ENCODE data around the gene AUTS2.

The AUTS2 gene

DNA sequence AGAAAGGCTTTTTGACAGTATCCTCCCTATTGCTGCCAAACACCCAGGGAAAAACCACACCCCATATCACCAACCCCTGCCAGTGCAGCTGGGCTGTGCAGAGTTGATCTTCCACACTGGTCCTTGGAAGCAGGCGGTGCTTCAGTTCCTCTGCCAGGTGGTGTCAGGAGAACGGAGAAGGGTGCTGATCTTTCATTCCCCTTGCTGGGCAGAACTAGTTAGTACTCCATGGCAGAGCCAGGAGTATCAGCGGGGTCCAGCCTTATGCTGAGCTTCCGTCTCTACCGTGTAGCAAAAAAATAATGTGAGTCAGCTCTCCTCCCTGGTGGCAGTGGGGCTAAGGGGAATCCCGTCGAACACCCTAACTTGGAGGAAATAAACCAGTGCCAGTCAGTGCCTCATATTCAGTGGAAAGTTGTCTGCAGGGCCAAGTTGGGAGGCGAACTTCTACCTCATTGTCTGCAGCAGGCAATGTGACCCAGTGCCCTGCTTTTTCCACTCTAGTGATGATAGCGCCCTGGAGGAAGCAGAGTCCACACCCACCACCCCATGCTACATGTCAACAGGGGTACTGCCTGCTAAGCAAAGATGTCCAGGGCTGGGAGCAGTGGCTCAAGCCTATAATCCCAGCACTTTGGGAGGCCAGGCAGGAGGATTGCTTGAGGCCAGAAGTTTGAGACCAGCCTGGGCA lies 175.4 kb downstream of the AUTS2 start:
- Histone ChIP-seq H3K27ac (replicated peaks) (no peak overlapping the region), H3K4me3 (replicated peaks; ENCODE audit: insufficient read depth, low read length) (no peak overlapping the region), H3K27me3 (ENCODE audit: insufficient read depth, poor library complexity, severe bottlenecking) (no peaks in the 10 kb centered on the region)
- TF ChIP-seq GABPA (IDR thresholded peaks at IDR 0.05; ENCODE audit: low read depth) (no peak), POLR2AphosphoS5 (IDR thresholded peaks at IDR 0.05; ENCODE audit: low read depth) (no peak), SPI1 (IDR thresholded peaks at IDR 0.05; ENCODE audit: borderline replicate concordance, low read depth) (no peak)
- TF ChIP-seq, protein P1, sequence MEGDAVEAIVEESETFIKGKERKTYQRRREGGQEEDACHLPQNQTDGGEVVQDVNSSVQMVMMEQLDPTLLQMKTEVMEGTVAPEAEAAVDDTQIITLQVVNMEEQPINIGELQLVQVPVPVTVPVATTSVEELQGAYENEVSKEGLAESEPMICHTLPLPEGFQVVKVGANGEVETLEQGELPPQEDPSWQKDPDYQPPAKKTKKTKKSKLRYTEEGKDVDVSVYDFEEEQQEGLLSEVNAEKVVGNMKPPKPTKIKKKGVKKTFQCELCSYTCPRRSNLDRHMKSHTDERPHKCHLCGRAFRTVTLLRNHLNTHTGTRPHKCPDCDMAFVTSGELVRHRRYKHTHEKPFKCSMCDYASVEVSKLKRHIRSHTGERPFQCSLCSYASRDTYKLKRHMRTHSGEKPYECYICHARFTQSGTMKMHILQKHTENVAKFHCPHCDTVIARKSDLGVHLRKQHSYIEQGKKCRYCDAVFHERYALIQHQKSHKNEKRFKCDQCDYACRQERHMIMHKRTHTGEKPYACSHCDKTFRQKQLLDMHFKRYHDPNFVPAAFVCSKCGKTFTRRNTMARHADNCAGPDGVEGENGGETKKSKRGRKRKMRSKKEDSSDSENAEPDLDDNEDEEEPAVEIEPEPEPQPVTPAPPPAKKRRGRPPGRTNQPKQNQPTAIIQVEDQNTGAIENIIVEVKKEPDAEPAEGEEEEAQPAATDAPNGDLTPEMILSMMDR (IDR thresholded peaks at IDR 0.05; ENCODE audit: insufficient read depth, low read length): no peak
- TF ChIP-seq, protein P2, sequence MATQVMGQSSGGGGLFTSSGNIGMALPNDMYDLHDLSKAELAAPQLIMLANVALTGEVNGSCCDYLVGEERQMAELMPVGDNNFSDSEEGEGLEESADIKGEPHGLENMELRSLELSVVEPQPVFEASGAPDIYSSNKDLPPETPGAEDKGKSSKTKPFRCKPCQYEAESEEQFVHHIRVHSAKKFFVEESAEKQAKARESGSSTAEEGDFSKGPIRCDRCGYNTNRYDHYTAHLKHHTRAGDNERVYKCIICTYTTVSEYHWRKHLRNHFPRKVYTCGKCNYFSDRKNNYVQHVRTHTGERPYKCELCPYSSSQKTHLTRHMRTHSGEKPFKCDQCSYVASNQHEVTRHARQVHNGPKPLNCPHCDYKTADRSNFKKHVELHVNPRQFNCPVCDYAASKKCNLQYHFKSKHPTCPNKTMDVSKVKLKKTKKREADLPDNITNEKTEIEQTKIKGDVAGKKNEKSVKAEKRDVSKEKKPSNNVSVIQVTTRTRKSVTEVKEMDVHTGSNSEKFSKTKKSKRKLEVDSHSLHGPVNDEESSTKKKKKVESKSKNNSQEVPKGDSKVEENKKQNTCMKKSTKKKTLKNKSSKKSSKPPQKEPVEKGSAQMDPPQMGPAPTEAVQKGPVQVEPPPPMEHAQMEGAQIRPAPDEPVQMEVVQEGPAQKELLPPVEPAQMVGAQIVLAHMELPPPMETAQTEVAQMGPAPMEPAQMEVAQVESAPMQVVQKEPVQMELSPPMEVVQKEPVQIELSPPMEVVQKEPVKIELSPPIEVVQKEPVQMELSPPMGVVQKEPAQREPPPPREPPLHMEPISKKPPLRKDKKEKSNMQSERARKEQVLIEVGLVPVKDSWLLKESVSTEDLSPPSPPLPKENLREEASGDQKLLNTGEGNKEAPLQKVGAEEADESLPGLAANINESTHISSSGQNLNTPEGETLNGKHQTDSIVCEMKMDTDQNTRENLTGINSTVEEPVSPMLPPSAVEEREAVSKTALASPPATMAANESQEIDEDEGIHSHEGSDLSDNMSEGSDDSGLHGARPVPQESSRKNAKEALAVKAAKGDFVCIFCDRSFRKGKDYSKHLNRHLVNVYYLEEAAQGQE (IDR thresholded peaks at IDR 0.05; ENCODE audit: insufficient replicate concordance, low read depth): no peak
- no peak for DNase-seq (ENCODE audit: low read depth in 1 of 2, low spot score in 1 of 2)

DNA sequence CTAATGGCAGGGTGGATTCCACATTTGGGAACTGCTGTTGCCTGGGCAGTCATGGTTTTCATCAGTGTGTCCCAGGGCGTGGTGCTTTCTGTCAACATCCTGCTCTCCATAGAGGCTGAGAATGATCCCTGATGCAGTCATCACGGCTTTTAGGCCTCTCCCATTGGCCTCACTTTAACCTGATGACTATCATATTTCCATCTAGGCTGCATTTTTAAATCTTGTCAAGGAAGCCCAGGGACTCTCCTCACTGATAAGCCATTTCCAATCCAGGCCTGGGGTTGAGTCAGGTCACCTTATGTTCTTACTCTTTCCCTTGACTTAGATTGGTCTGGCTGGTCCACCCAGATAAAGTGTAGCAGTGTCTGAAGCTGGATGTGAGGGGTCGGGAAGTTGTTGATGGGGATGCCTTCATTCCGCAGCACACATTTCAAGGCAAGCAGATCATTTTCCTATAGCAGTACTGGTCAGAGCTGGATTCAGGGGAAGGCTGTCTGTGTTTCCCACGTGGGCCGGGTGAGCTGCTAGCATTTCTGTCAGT lies 177.0 kb downstream of the AUTS2 start:
- no peak overlapping the region for H3K4me3 ChIP-seq (replicated peaks; ENCODE audit: insufficient read depth, low read length)
- no peaks in the 10 kb centered on the region for H3K27me3 ChIP-seq (ENCODE audit: insufficient read depth, poor library complexity, severe bottlenecking)
- TF ChIP-seq, protein P1 (IDR thresholded peaks at IDR 0.05; ENCODE audit: insufficient read depth, low read length): no peak
- no peak for TF ChIP-seq POLR2AphosphoS5 (IDR thresholded peaks at IDR 0.05; ENCODE audit: low read depth)
- no peak for TF ChIP-seq GABPA (IDR thresholded peaks at IDR 0.05; ENCODE audit: low read depth)
- TF ChIP-seq, protein P2 (IDR thresholded peaks at IDR 0.05; ENCODE audit: insufficient replicate concordance, low read depth): no peak
- no peak for TF ChIP-seq SPI1 (IDR thresholded peaks at IDR 0.05; ENCODE audit: borderline replicate concordance, low read depth)
- DNase-seq (ENCODE audit: low read depth in 1 of 2, low spot score in 1 of 2): no peak
- H3K27ac ChIP-seq (replicated peaks): no peak overlapping the region

DNA sequence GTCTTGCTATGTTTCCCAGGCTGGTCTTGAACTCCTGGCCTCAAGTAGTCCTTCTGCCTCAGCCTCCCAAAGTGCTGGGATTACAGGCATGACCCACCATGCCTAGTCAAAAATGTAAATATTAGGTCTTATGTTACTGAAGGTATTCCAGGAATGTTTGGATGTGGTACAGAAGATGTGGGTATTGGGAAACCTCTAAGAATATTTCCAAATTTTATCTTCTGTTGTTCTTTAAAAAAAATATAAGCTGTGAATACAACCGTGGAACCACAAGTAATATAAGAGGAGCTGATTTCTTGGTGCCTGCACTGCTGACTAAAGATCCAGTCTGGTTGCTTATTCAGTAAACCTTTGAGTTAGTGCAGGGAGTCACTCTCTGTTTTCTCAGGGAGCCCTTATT lies 178.3 kb downstream of the AUTS2 start:
- no peak for DNase-seq (ENCODE audit: low read depth in 1 of 2, low spot score in 1 of 2)
- TF ChIP-seq SPI1 (IDR thresholded peaks at IDR 0.05; ENCODE audit: borderline replicate concordance, low read depth) (no peak), GABPA (IDR thresholded peaks at IDR 0.05; ENCODE audit: low read depth) (no peak), POLR2AphosphoS5 (IDR thresholded peaks at IDR 0.05; ENCODE audit: low read depth) (no peak)
- TF ChIP-seq, protein P2 (IDR thresholded peaks at IDR 0.05; ENCODE audit: insufficient replicate concordance, low read depth): no peak
- TF ChIP-seq, protein P1 (IDR thresholded peaks at IDR 0.05; ENCODE audit: insufficient read depth, low read length): no peak
- no peak overlapping the region for H3K4me3 ChIP-seq (replicated peaks; ENCODE audit: insufficient read depth, low read length)

More for the DNA sequence above, 178.3 kb downstream of the AUTS2 start:
- H3K27ac ChIP-seq (replicated peaks): no peak overlapping the region
- no peaks in the 10 kb centered on the region for H3K27me3 ChIP-seq (ENCODE audit: insufficient read depth, poor library complexity, severe bottlenecking)

Data from HL-60 (cell line).